Erythroblast (primary cell): ENCODE measurements around the gene TMX2.

Experiments used
- GATA1 ChIP-seq: IDR thresholded peaks from 2 replicates; pipeline ENCODE4 v1.6.1; 2011; ENCODE audit warnings: low read depth, mild to moderate bottlenecking, control low read depth, low read length, moderate library complexity
- POLR2A ChIP-seq: IDR thresholded peaks from 2 replicates; pipeline ENCODE4 v1.6.1; 2011; ENCODE audit warnings: mild to moderate bottlenecking, low read length

DNA sequence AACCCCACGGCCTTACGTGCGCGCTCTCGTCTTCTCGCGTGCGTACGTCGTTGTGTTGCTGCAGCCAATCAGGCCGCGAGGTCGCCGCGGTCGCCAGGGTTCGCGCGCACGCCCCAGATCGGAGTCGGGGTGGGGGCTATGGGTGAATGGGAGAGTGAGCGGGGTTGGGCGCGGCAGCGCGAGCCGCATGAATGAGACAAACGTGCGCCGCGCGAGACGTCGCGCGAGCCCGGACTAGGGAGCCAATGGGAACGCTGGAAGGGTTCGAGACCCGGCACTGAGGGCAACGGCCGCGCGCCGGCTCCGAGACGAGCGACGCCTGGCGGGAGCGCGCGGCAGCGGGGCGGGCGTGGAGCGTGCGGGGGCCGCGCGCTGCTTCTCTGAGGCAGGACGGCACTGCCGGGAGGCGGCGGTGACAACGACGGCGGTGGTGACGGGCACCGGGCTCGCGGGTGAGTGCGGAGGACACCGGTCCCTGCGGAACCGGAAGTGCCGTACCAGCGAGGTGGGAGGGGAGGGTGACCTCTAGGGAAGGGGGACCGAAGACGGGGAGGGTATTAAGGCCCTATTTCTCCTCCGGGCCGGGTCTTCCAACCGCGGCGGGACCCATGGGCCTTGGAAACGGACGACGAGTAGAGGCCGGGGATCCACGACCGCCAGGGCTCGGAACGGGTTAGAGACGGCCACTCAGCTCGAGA, 44.5 kb upstream of the TMX2 start, which contains the start of gene ZDHHC5:
- TF ChIP-seq POLR2A (peak; percentile 93), GATA1 (no peak)
